OCI-LY3 (cell line): Measurements from ENCODE around the gene CDHR3.
A peak's percentile ranks its signal among the peaks of the same experiment; 100 is the strongest.

Experiments
- H2AFZ ChIP-seq: fragments of 200-600, 300-600 bp; shearing (Covaris generic); 2 replicates; pipeline ENCODE4 v1.6.0; 2014; ENCODE audit warnings: antibody characterized with exemption, low read depth, low read length
- H3K27ac ChIP-seq: fragments of 200-600, 300-600 bp; sonication (generic); 2 replicates; pipeline ENCODE4 v1.5.1; 2014; ENCODE audit warnings: mild to moderate bottlenecking, low read length, moderate library complexity, mixed read lengths
- H3K27me3 ChIP-seq: fragments of 200-600, 300-600 bp; sonication (generic); 2 replicates; pipeline ENCODE4 v1.6.1; 2014; ENCODE audit warnings: low read depth, low read length, mixed read lengths
- H3K36me3 ChIP-seq: fragments of 200-600, 300-600 bp; sonication (generic); replicated peaks from 2 replicates; pipeline ENCODE3; 2014; ENCODE audit warnings: low read depth, low read length, mixed read lengths
- H3K4me1 ChIP-seq: fragments of 300-600, 200-600 bp; sonication (generic); 2 replicates; pipeline ENCODE4 v1.6.1; 2014; ENCODE audit warnings: low read length, mixed read lengths
- H3K4me2 ChIP-seq: fragments of 200-600, 300-600 bp; sonication (generic); 2 replicates; pipeline ENCODE4 v1.6.1; 2014; ENCODE audit warnings: low read length, mixed read lengths
- H3K4me3 ChIP-seq: fragments of 300-600, 200-600 bp; sonication (generic); 2 replicates; pipeline ENCODE4 v1.5.1; 2014; ENCODE audit warnings: antibody characterized with exemption, mild to moderate bottlenecking, low read length, moderate library complexity
- H3K79me2 ChIP-seq: fragments of 300-600, 200-600 bp; shearing (Covaris generic); 2 replicates; pipeline ENCODE4 v1.6.1; 2014; ENCODE audit warnings: mild to moderate bottlenecking, low read length, mixed read lengths
- H3K9ac ChIP-seq: fragments of 300-600, 200-600 bp; shearing (Covaris generic); 2 replicates; pipeline ENCODE4 v1.6.0; 2014; ENCODE audit warnings: mild to moderate bottlenecking, low read length, moderate library complexity
- H3K9me3 ChIP-seq: fragments of 200-600, 300-600 bp; shearing (Covaris generic); 2 replicates; pipeline ENCODE4 v1.6.1; 2014; ENCODE audit warnings: low read length, mixed read lengths; ENCODE audit not compliant: insufficient read depth
- H4K20me1 ChIP-seq: fragments of 200-600, 300-600 bp; sonication (generic); 2 replicates; pipeline ENCODE4 v1.6.1; 2016; ENCODE audit warnings: low read length, mixed read lengths; ENCODE audit not compliant: insufficient read depth
- CTCF ChIP-seq: fragments of 200-600, 300-600 bp; sonication (generic); IDR thresholded peaks from 2 replicates; pipeline ENCODE4 v1.5.1; 2014; ENCODE audit warnings: antibody characterized with exemption, low read length, low read depth
- EZH2phosphoT487 ChIP-seq: fragments of 200-600 bp; shearing (Covaris generic); IDR thresholded peaks from 2 replicates; pipeline ENCODE4 v1.6.1; 2018; ENCODE audit warnings: antibody characterized with exemption, mixed run types, low read depth

CDHR3 gene

DNA sequence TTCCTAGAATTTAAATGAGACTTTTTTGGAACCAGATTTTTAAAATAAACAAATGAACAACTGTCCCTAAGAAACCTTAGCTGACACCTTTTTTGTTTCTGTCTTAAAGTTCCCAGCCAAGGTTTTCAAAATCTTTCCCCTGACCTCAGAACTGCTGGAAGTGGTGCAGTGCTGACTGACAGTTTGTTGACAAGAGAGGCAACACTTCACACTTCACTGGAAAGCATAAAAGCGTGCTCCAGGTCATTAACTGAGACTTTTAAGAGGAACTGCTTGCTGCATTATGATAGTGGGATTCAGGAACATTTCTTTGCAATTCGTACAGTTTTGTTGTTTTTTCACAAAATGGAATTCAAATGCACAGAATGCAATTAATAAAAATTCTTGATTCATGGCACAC, 112.9 kb downstream of the CDHR3 start:
- no peak overlapping the region for H3K27ac ChIP-seq
- H3K36me3 ChIP-seq: no peaks in the 10 kb centered on the region
- no peak overlapping the region for H3K9ac ChIP-seq
- no peak for TF ChIP-seq EZH2phosphoT487
- TF ChIP-seq CTCF: no peak
- H3K4me1 ChIP-seq: peaks cover 70% of the 10 kb centered on the region
- no peaks in the 10 kb centered on the region for H3K79me2 ChIP-seq
- H3K9me3 ChIP-seq: peaks cover 11% of the 10 kb centered on the region; the same call in 1 of the 2 replicates
- H3K27me3 ChIP-seq: no peaks in the 10 kb centered on the region; the same call in 1 of the 2 replicates
- H4K20me1 ChIP-seq: no peaks in the 10 kb centered on the region
- H3K4me2 ChIP-seq: no peak overlapping the region
- H3K4me3 ChIP-seq: no peak overlapping the region
- H2AFZ ChIP-seq: no peak overlapping the region

DNA sequence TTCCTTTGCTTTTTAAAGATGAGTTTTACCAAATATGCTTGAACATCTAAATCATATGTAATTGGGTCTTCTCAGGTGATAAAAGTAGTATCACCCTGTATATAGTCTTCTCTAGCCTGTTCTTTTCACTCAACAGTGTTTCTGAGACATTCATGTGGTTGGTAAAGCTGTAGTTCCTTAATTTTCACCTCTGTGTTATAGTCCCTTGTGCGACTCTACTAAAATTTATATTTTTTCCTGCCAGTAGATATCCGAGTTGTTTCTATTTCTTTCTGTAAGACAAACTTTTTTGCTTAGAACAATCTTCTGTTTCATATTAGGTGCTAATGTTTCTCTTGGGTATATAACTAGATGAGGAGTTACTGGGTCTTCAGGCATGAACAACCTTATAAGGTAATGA, 113.5 kb downstream of the CDHR3 start:
- TF ChIP-seq EZH2phosphoT487 (no peak), CTCF (no peak)
- Histone ChIP-seq H4K20me1 (no peaks in the 10 kb centered on the region), H2AFZ (no peak overlapping the region), H3K79me2 (no peaks in the 10 kb centered on the region), H3K27ac (no peak overlapping the region), H3K9ac (no peak overlapping the region), H3K4me3 (no peak overlapping the region), H3K36me3 (no peaks in the 10 kb centered on the region), H3K4me1 (peaks cover 64% of the 10 kb centered on the region), H3K27me3 (no peaks in the 10 kb centered on the region; the same call in 1 of the 2 replicates), H3K9me3 (peaks cover 6% of the 10 kb centered on the region; the same call in 1 of the 2 replicates), H3K4me2 (no peak overlapping the region)

DNA sequence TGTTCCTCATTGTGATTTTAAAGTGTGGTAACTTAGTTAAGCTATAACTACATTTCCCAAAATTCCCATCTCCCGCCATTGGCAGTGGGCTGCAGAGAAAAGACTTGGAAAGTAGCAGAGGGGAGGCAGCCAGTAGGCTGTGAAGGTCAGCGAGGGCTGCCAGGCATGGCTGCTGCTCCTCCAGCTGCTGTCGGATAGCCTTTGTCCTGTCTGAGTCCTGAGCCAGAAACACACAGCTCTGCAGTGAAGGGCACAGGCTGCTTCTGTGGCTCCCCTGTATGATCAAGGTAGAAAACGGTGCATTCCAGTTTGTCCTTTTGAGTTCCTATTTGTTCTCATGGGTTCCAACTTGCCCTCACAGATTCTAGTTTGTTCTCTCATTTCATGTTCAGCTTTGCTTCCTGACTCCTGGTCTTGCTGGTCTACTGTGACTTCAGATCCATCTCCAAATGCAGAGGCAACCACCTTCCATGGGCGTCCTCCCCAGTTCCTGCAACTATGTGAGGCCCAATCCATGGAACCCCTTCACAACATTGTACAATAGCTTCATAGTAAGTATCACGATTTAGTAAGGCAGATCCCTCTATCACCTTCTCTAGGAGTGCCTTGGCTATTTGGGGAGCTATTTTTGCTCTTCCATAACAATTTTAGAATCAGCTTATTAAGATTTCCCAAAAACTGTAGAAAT, 117.4 kb downstream of the CDHR3 start:
- Histone ChIP-seq H3K27ac (no peak overlapping the region), H2AFZ (0 out of 2 replicates have a peak overlapping the region, but pooled peaks have one; percentile 3), H3K4me2 (peak overlapping the region; percentile 31), H4K20me1 (no peaks in the 10 kb centered on the region), H3K4me1 (peaks cover 32% of the 10 kb centered on the region), H3K4me3 (no peak overlapping the region), H3K27me3 (no peaks in the 10 kb centered on the region), H3K79me2 (no peaks in the 10 kb centered on the region), H3K9ac (no peak overlapping the region), H3K36me3 (no peaks in the 10 kb centered on the region), H3K9me3 (no peaks in the 10 kb centered on the region)
- TF ChIP-seq EZH2phosphoT487: no peak
- no peak for TF ChIP-seq CTCF

DNA sequence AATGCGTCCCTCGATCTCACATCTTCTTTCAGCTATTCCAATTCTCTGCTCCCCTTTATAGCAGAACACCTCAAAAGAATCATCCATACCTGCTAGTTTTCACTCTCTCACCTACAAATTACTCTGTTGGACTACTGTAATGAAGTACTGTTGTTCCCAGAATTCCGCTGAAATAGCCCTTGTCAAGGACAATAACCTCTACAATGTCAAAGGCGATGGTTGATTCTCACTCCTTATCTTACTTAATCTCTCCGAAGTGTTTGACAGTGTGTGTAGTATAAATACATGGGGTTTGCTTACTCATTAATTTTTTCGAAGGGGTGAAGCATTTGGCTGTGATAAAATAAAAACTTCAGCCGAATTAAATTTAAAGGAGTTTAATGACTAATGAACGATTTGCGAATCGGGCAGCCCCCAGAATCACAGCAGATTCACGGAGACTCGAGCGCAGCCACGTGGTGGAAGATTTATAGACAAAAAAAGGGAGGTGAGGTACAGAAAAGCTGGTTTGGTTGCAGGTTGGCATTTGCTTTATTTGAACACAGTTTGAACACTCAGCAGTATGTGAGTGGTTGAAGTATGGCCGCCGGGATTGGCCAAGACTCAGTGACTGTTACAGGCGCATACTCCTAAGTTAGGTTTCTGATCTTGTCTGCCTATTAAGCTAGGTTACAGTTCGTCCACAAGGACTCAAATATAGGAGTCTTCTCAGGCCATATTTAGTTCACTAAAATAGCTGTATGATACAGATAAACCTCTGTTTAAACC, 119.2 kb downstream of the CDHR3 start:
- peaks cover 17% of the 10 kb centered on the region for H3K4me1 ChIP-seq
- peaks cover 2% of the 10 kb centered on the region for H3K36me3 ChIP-seq
- no peak overlapping the region for H3K4me3 ChIP-seq
- H3K79me2 ChIP-seq: no peaks in the 10 kb centered on the region
- TF ChIP-seq EZH2phosphoT487 (no peak), CTCF (no peak)
- H3K27me3 ChIP-seq: no peaks in the 10 kb centered on the region
- no peak overlapping the region for H2AFZ ChIP-seq
- no peak overlapping the region for H3K4me2 ChIP-seq
- H3K9ac ChIP-seq: no peak overlapping the region
- H3K27ac ChIP-seq: no peak overlapping the region
- H3K9me3 ChIP-seq: no peaks in the 10 kb centered on the region
- H4K20me1 ChIP-seq: no peaks in the 10 kb centered on the region
